Gastrocnemius medialis (tissue), 4 donors: Measurements from ENCODE around the gene NPY2R. TPM values are rescaled to one million over a fixed set of nuclear protein-coding genes. Genes with fewer than 3 reads are reported as not detected.

Experiments
- ATAC-seq, 2 donors: fragments of 150-250 bp; one replicate each; pipeline ENCODE4 v1.9.1; 2016
- DNase-seq, 2 donors: peaks; one replicate each; pipeline ENCODE4 v3.0.0-alpha.2; 2019
- H3K27ac ChIP-seq, 4 donors: fragments of 200-600 bp; sonication (generic); 1 replicate in 1 of 4; 2 replicates in 3 of 4; pipeline ENCODE4 v1.5.1; 2016 to 2018; ENCODE audit warnings: mild to moderate bottlenecking in 2 of 4, moderate library complexity in 1 of 4
- H3K27me3 ChIP-seq, 3 donors: fragments of 200-600 bp; sonication (generic) in 2 of 3; 1 replicate in 1 of 3; 2 replicates in 2 of 3; pipeline versions ENCODE4 v1.5.1 to v1.6.0; 2016 to 2019; ENCODE audit warnings: mild to moderate bottlenecking in 1 of 3, moderate library complexity in 1 of 3
- H3K36me3 ChIP-seq, 2 donors: fragments of 200-600 bp; sonication (generic) in 1 of 2; one replicate each; pipeline ENCODE4 v1.5.1; 2017 to 2018
- H3K4me1 ChIP-seq, 2 donors: fragments of 200-600 bp; sonication (generic) in 1 of 2; one replicate each; pipeline ENCODE4 v1.5.1; 2016 to 2017; ENCODE audit warnings: mild to moderate bottlenecking in 2 of 2
- H3K4me3 ChIP-seq, 4 donors: fragments of 200-600 bp; sonication (generic) in 3 of 4; 1 replicate in 1 of 4; 2 replicates in 3 of 4; pipeline ENCODE4 v1.5.1; 2016 to 2019; ENCODE audit warnings: mild to moderate bottlenecking in 2 of 4
- H3K9me3 ChIP-seq, 3 donors: fragments of 200-600 bp; sonication (generic) in 2 of 3; 1 replicate in 1 of 3; 2 replicates in 2 of 3; pipeline ENCODE4 v1.5.1; 2016 to 2019
- POLR2A ChIP-seq, 2 donors: fragments of 450-650 bp; IDR thresholded peaks; one replicate each; pipeline ENCODE4 v1.6.1; 2017; ENCODE audit warnings: antibody characterized with exemption in 2 of 2, mild to moderate bottlenecking in 2 of 2, moderate library complexity in 2 of 2
- in situ Hi-C, 4 donors: fragments of 200-750 bp; cut with MboI; loops; one replicate each; pipeline versions ENCODE4 v1.15.0 to v1.8.0; 2017; ENCODE audit warnings: low sequenced_read_pairs in 4 of 4
- intact Hi-C: fragments of 100-400 bp; cut with DNase I; formaldehyde crosslinking; loops from one replicate; pipeline ENCODE4 v1.15.1; 2023; ENCODE audit warnings: low total_unique reads
- total RNA-seq, 4 donors: library from RNA; depleted of rRNA; stranded (reverse); fragments of >200 nt; gene quantifications; one replicate each; pipeline versions ENCODE4 v1.1.0 to v1.2.3, GENCODE V29; 2016
- TF ChIP-seq, protein P1 (sequence below), 5 experiments: fragments of 450-650 bp in 3 of 5; fragments of 200-600 bp in 2 of 5; sonication (generic) in 2 of 5; IDR thresholded peaks in 4 of 5; conservative IDR thresholded peaks in 1 of 5; 1 replicate in 4 of 5; 2 replicates in 1 of 5; pipeline ENCODE4 v1.5.1; 2016 to 2019; ENCODE audit warnings: antibody characterized with exemption in 5 of 5, mild to moderate bottlenecking in 3 of 5, moderate library complexity in 3 of 5

The NPY2R gene
- total RNA-seq, 4 donors from 2014 or later = not detected

DNA sequence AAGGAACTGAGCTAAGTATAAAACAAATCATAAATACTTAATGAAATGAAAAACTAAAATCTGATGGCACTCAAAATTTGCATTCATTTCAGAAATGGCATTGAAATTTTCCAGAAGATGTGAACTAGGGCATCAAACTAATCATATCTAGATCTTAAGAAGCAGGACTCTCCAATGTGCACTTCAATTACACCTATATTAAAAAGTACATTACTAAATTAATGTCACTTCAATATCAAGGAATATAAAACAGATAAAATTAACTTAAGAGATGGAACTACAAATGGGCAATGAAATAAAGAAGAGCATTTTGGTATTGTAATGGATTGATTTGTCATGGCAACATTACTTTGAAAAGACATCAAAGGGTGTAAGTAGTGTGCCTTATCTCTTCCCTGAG is 20.3 kb downstream of the NPY2R start:
- ATAC-seq (no peak), DNase-seq (no peak)
- TF ChIP-seq, protein P1, sequence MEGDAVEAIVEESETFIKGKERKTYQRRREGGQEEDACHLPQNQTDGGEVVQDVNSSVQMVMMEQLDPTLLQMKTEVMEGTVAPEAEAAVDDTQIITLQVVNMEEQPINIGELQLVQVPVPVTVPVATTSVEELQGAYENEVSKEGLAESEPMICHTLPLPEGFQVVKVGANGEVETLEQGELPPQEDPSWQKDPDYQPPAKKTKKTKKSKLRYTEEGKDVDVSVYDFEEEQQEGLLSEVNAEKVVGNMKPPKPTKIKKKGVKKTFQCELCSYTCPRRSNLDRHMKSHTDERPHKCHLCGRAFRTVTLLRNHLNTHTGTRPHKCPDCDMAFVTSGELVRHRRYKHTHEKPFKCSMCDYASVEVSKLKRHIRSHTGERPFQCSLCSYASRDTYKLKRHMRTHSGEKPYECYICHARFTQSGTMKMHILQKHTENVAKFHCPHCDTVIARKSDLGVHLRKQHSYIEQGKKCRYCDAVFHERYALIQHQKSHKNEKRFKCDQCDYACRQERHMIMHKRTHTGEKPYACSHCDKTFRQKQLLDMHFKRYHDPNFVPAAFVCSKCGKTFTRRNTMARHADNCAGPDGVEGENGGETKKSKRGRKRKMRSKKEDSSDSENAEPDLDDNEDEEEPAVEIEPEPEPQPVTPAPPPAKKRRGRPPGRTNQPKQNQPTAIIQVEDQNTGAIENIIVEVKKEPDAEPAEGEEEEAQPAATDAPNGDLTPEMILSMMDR (IDR thresholded peaks at IDR 0.05 in 4 of 5, conservative IDR thresholded peaks at IDR 0.05 in 1 of 5) = no peak
- no peak for TF ChIP-seq POLR2A (IDR thresholded peaks at IDR 0.05)
- Histone ChIP-seq H3K36me3 (no peaks in the 10 kb centered on the region), H3K27me3 (no peaks in the 10 kb centered on the region), H3K9me3 (no peaks in the 10 kb centered on the region), H3K4me1 (no peaks in the 10 kb centered on the region), H3K4me3 (no peak overlapping the region), H3K27ac (no peak overlapping the region)
- intact Hi-C loops (no loop called here), in situ Hi-C loops (no loop called here)

GRCh38 chr4:155232432-155232831 is 24.0 kb downstream of the NPY2R start:
- in situ Hi-C loops (no loop called here), intact Hi-C loops (no loop called here)
- ATAC-seq (no peak), DNase-seq (no peak)
- TF ChIP-seq, protein P1 (IDR thresholded peaks at IDR 0.05 in 4 of 5, conservative IDR thresholded peaks at IDR 0.05 in 1 of 5) = no peak
- no peak for TF ChIP-seq POLR2A (IDR thresholded peaks at IDR 0.05)
- H3K27me3 ChIP-seq = no peaks in the 10 kb centered on the region
- H3K4me1 ChIP-seq = no peaks in the 10 kb centered on the region
- no peak overlapping the region for H3K4me3 ChIP-seq
- H3K36me3 ChIP-seq = no peaks in the 10 kb centered on the region
- no peak overlapping the region for H3K27ac ChIP-seq
- H3K9me3 ChIP-seq = no peaks in the 10 kb centered on the region

- Histone ChIP-seq H3K27ac (no peak overlapping the region), H3K36me3 (no peaks in the 10 kb centered on the region), H3K4me3 (no peak overlapping the region), H3K9me3 (no peaks in the 10 kb centered on the region), H3K4me1 (no peaks in the 10 kb centered on the region), H3K27me3 (no peaks in the 10 kb centered on the region)
- no peak for ATAC-seq
- intact Hi-C loops = no loop called here
- in situ Hi-C loops = no loop called here
- no peak for DNase-seq
- TF ChIP-seq POLR2A (IDR thresholded peaks at IDR 0.05) = no peak
- TF ChIP-seq, protein P1 (IDR thresholded peaks at IDR 0.05 in 4 of 5, conservative IDR thresholded peaks at IDR 0.05 in 1 of 5) = no peak
Observed at GRCh38 chr4:155234206-155234605, 25.8 kb downstream of the NPY2R start.

- H3K27me3 ChIP-seq = no peaks in the 10 kb centered on the region
- TF ChIP-seq, protein P1 (IDR thresholded peaks at IDR 0.05 in 4 of 5, conservative IDR thresholded peaks at IDR 0.05 in 1 of 5) = no peak
- TF ChIP-seq POLR2A (IDR thresholded peaks at IDR 0.05) = no peak
- H3K27ac ChIP-seq = no peak overlapping the region
- no peaks in the 10 kb centered on the region for H3K4me1 ChIP-seq
- intact Hi-C loops (no loop called here), in situ Hi-C loops (no loop called here)
- no peak for ATAC-seq
- H3K9me3 ChIP-seq = no peaks in the 10 kb centered on the region
- no peak for DNase-seq
- H3K4me3 ChIP-seq = no peak overlapping the region
- no peaks in the 10 kb centered on the region for H3K36me3 ChIP-seq
Observed at GRCh38 chr4:155237567-155237966, 29.1 kb downstream of the NPY2R start.

- DNase-seq = no peak
- intact Hi-C loops = no loop called here
- Histone ChIP-seq H3K27me3 (no peaks in the 10 kb centered on the region), H3K9me3 (no peaks in the 10 kb centered on the region), H3K4me1 (no peaks in the 10 kb centered on the region), H3K36me3 (no peaks in the 10 kb centered on the region), H3K4me3 (no peak overlapping the region), H3K27ac (no peak overlapping the region)
- no peak for ATAC-seq
- TF ChIP-seq, protein P1 (IDR thresholded peaks at IDR 0.05 in 4 of 5, conservative IDR thresholded peaks at IDR 0.05 in 1 of 5) = no peak
- TF ChIP-seq POLR2A (IDR thresholded peaks at IDR 0.05) = no peak
- in situ Hi-C loops = no loop called here
Observed at GRCh38 chr4:155241225-155241624, 32.8 kb downstream of the NPY2R start.
